Mesothelial cell of epicardium (in vitro differentiated cells): ENCODE data around the gene DEFB113. TPM values are rescaled to one million over a fixed set of nuclear protein-coding genes. Genes with fewer than 3 reads are reported as not detected.

Experiments
- DNase-seq, 2 experiments: peaks; one replicate each; pipeline ENCODE4 v3.0.0; 2021; ENCODE audit warnings: low spot score in 2 of 2; ENCODE audit not compliant: unreplicated experiment in 2 of 2
- H3K27ac Mint-ChIP-seq: 2 replicates; pipeline ENCODE4 v1.8.0; 2021; ENCODE audit warnings: mixed read lengths
- H3K27me3 Mint-ChIP-seq: 2 replicates; pipeline ENCODE4 v1.8.0; 2021; ENCODE audit warnings: low read depth, mixed read lengths
- H3K36me3 Mint-ChIP-seq: 2 replicates; pipeline ENCODE4 v1.8.0; 2021; ENCODE audit warnings: mixed read lengths
- H3K4me1 Mint-ChIP-seq: 2 replicates; pipeline ENCODE4 v1.8.0; 2021; ENCODE audit warnings: mixed read lengths
- H3K4me3 Mint-ChIP-seq: 2 replicates; pipeline ENCODE4 v1.8.0; 2021; ENCODE audit warnings: mild to moderate bottlenecking, moderate library complexity, mixed read lengths
- H3K9me3 Mint-ChIP-seq: 2 replicates; pipeline ENCODE4 v1.8.0; 2021; ENCODE audit warnings: mixed read lengths
- total RNA-seq: library from RNA; stranded (reverse); gene quantifications from 3 replicates; pipeline ENCODE4 v1.2.1, GENCODE V29; 2021
- TF ChIP-seq, protein P1 (sequence below): fragments of 200-600 bp; sonication (generic); IDR thresholded peaks from one replicate; pipeline ENCODE4 v1.5.0; 2021; ENCODE audit warnings: antibody characterized with exemption; ENCODE audit not compliant: unreplicated experiment

DEFB113 gene, protein sequence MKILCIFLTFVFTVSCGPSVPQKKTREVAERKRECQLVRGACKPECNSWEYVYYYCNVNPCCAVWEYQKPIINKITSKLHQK
- not detected in 3 replicates for total RNA-seq

DNA sequence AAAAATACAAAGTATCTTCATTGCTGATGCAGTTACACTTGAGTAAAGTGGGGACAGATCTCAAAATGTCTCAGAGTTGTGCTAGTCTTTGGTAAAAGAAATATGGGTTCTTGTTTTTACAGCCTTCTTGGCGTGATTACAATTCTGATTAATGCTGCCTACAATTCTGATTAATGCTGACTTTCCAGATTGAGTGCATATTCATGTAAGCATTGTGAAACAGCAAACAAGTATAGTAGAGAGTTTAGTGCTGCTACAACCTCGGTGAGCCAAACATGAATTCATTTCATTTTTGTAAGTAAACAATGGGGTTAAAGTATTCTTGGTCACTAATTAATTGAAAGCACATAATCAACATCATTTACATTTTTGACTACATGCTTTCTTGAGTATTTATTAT lies at the start of gene DEFB113:
DEFB113 (minus strand) TSS at position 21 of the 400 bp plus-strand sequence; CDS start at position 21, 0 bp downstream.
- peaks cover 4% of the 10 kb centered on the region for H3K27me3 Mint-ChIP-seq
- no peak for DNase-seq
- no peak within 1 kb of the TSS for H3K4me3 Mint-ChIP-seq
- H3K36me3 Mint-ChIP-seq: no peaks in the 10 kb centered on the region
- H3K4me1 Mint-ChIP-seq: no peaks in the 10 kb centered on the region
- TF ChIP-seq, protein P1, sequence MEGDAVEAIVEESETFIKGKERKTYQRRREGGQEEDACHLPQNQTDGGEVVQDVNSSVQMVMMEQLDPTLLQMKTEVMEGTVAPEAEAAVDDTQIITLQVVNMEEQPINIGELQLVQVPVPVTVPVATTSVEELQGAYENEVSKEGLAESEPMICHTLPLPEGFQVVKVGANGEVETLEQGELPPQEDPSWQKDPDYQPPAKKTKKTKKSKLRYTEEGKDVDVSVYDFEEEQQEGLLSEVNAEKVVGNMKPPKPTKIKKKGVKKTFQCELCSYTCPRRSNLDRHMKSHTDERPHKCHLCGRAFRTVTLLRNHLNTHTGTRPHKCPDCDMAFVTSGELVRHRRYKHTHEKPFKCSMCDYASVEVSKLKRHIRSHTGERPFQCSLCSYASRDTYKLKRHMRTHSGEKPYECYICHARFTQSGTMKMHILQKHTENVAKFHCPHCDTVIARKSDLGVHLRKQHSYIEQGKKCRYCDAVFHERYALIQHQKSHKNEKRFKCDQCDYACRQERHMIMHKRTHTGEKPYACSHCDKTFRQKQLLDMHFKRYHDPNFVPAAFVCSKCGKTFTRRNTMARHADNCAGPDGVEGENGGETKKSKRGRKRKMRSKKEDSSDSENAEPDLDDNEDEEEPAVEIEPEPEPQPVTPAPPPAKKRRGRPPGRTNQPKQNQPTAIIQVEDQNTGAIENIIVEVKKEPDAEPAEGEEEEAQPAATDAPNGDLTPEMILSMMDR: no peak
- no peaks in the 10 kb centered on the region for H3K9me3 Mint-ChIP-seq
- H3K27ac Mint-ChIP-seq: no peak within 1 kb of the TSS

DNA sequence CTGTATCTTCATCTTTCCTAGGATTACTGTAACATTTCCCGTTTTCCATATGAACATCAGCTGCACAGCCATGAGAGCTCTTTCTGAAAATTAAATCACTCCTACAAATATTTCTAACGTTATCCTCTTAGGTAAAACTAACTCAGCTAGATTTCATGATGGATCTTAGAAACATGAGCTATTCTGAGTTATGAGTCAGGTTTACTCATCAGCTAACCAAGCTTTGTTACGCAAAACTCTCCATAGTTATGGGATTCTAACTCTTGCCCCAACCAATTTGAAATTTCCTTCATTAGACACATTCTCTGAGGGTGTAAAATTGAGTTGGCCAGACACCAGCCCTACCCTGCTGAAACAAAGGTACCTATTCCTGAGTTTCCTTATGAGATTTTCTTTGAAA lies 38.4 kb upstream of the DEFB113 start:
- Mint-ChIP-seq H3K27me3 (no peaks in the 10 kb centered on the region), H3K4me1 (no peaks in the 10 kb centered on the region), H3K36me3 (no peaks in the 10 kb centered on the region), H3K27ac (no peak overlapping the region), H3K9me3 (no peaks in the 10 kb centered on the region), H3K4me3 (no peak overlapping the region)
- TF ChIP-seq, protein P1: no peak
- DNase-seq: no peak

DNA sequence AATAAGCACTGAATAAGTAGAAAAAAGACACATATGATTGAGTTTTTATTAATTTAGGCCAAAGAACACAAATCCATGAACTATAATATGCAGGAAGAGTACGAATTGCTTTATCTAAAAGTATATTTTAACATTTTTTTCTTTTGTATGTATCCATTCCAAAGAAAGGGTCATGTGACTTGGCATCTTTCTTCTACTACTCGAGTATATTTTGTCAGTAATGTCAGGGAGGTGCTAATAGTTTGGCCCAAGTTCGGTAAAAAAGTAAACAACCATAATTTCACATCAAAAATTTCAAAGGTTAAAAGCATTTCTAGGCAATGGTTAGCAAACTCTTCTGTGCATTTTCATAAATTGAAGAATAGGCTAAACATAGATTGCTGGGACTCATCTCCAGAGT lies 33.7 kb upstream of the DEFB113 start:
- no peak for DNase-seq
- peaks cover 2% of the 10 kb centered on the region for H3K27me3 Mint-ChIP-seq
- H3K4me1 Mint-ChIP-seq: peaks cover 2% of the 10 kb centered on the region
- no peak overlapping the region for H3K4me3 Mint-ChIP-seq
- TF ChIP-seq, protein P1: no peak
- H3K9me3 Mint-ChIP-seq: no peaks in the 10 kb centered on the region
- no peaks in the 10 kb centered on the region for H3K36me3 Mint-ChIP-seq
- no peak overlapping the region for H3K27ac Mint-ChIP-seq

DNA sequence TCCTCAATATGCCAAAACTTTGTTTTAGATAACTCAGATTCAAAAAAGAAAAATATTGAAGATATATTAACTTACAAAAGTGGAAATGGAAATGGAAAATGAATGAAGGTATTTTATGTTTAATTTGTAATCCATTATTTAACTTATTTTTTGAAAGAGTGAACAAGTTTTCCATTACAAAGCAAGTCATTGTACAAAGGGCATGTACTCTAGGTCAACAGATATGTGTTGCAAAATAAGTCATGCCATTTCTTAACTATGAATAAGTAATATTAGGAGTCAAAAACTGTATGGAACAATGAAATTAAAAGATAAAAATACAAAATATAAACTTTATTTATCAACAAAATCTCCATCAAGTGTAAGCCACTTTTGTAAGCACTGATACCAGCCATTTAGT lies 25.9 kb upstream of the DEFB113 start:
- Mint-ChIP-seq H3K9me3 (no peaks in the 10 kb centered on the region), H3K27ac (no peak overlapping the region), H3K4me1 (no peaks in the 10 kb centered on the region), H3K4me3 (no peak overlapping the region), H3K36me3 (no peaks in the 10 kb centered on the region), H3K27me3 (peaks cover 2% of the 10 kb centered on the region)
- no peak for DNase-seq
- TF ChIP-seq, protein P1: no peak

DNA sequence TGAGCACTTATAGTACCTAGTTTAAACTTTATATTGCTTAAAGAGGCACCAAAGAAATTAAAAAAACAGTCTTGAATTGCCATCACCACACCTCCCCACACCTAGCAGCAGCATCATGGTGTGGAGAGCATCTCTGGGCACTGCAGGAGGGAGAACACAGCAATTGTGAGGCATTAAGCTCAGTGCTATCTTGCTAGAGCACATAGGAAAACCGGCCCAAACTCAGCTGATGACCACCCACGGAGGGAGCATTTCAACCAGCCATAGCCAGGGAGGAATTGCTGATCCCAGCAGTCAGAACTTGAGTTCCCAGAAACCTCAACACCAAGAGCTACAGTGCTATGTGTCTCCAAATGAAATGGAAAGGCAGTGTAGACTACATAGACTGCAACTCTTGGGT lies 19.5 kb upstream of the DEFB113 start:
- no peaks in the 10 kb centered on the region for H3K27me3 Mint-ChIP-seq
- no peaks in the 10 kb centered on the region for H3K36me3 Mint-ChIP-seq
- DNase-seq: no peak
- H3K4me3 Mint-ChIP-seq: no peak overlapping the region
- no peaks in the 10 kb centered on the region for H3K9me3 Mint-ChIP-seq
- no peak overlapping the region for H3K27ac Mint-ChIP-seq
- no peaks in the 10 kb centered on the region for H3K4me1 Mint-ChIP-seq
- TF ChIP-seq, protein P1: no peak

DNA sequence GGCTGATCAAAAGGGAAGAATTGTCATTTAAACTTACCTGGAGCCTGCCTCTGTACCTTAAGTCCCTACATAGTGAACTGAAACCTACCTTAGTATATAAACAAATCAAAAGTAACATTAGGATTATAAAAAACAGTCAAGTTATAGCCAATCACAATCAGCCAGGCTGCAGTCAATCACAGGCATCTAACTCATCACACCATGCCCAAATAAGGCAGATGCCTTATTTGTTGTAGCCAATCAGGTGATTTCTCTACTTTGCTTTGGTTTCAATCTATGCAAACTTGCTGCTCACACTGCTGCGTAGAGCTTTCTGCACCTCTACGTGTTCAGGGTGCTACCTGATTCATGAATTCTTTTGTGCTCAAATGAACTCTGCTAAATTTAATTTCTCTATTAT lies 18.3 kb upstream of the DEFB113 start:
- no peaks in the 10 kb centered on the region for H3K36me3 Mint-ChIP-seq
- H3K4me1 Mint-ChIP-seq: no peaks in the 10 kb centered on the region
- no peak for DNase-seq
- TF ChIP-seq, protein P1: no peak
- no peaks in the 10 kb centered on the region for H3K9me3 Mint-ChIP-seq
- no peaks in the 10 kb centered on the region for H3K27me3 Mint-ChIP-seq
- H3K4me3 Mint-ChIP-seq: no peak overlapping the region
- H3K27ac Mint-ChIP-seq: no peak overlapping the region
